GM12878 (cell line): Measurements from ENCODE around the gene BICC1. TPM values are rescaled to one million over a fixed set of nuclear protein-coding genes. Genes with fewer than 3 reads are reported as not detected.

Experiments used
- ATAC-seq: fragments of 200-7000 bp; cut with Tn5 transposase; 3 replicates; pipeline ENCODE4 v1.9.1; 2020; ENCODE audit warnings: mild to moderate bottlenecking, moderate library complexity
- BruUV-seq: library from RNA; stranded (reverse); fragments of 400-500 nt; replicated peaks from 2 replicates; lab custom pipeline; 2021; lab: Mats Ljungman, UMichigan
- CTCF ChIA-PET: fragments of 300-600 bp; sonication (Branson Sonifier 250); formaldehyde crosslinking; extraction: SDS; loops from one replicate; lab custom pipeline; 2021; ENCODE audit warnings: inconsistent platforms; lab: Yijun Ruan, JAX
- POLR2A ChIA-PET: fragments of 350-600 bp; formaldehyde crosslinking; extraction: SDS; loops from one replicate; lab custom pipeline; 2021; ENCODE audit warnings: inconsistent platforms; lab: Charles Lee
- RAD21 ChIA-PET: fragments of 300-600 bp; sonication (Branson Sonifier 250); formaldehyde crosslinking; loops from one replicate; lab custom pipeline; 2023; ENCODE audit warnings: antibody characterized with exemption; ENCODE audit not compliant: unreplicated experiment; lab: Charles Lee
- SMC1A ChIA-PET: fragments of 300-600 bp; sonication (Branson Sonifier 250); formaldehyde crosslinking; loops from one replicate; lab custom pipeline; 2023; ENCODE audit not compliant: unreplicated experiment, uncharacterized antibody; lab: Charles Lee
- DNase-seq: peaks from one replicate; pipeline ENCODE4 v3.0.0-alpha.2; 2011; ENCODE audit warnings: low read depth, low spot score
- FAIRE-seq: peaks from 3 replicates; lab custom pipeline; 2011; peaks lifted over from hg19 to GRCh38; lab: Jason Lieb, UNC
- H2AFZ ChIP-seq: 2 replicates; pipeline ENCODE4 v1.6.0; 2011; ENCODE audit warnings: low read depth, low read length, control low read depth; ENCODE audit not compliant: control insufficient read depth
- H3K27ac ChIP-seq: 2 replicates; pipeline ENCODE4 v1.5.1; 2011; ENCODE audit warnings: control low read depth; ENCODE audit not compliant: control insufficient read depth, insufficient read depth
- H3K27me3 ChIP-seq, 2 experiments: replicated peaks in 1 of 2; 2 replicates each; pipeline versions ENCODE4 v1.6.0 to v1.6.1; 2011; ENCODE audit warnings: low read length in 1 of 2; ENCODE audit not compliant: control insufficient read depth in 2 of 2, insufficient read depth in 2 of 2
- H3K36me3 ChIP-seq, 2 experiments: 2 replicates each; pipeline ENCODE4 v1.5.1; 2011; ENCODE audit warnings: low read length in 1 of 2; ENCODE audit not compliant: control insufficient read depth in 2 of 2, insufficient read depth in 2 of 2
- H3K4me1 ChIP-seq: 2 replicates; pipeline ENCODE4 v1.6.1; 2011; ENCODE audit warnings: mild to moderate bottlenecking, low read length, moderate library complexity, mixed read lengths; ENCODE audit not compliant: control insufficient read depth, insufficient read depth
- H3K4me2 ChIP-seq: 2 replicates; pipeline ENCODE4 v1.6.0; 2011; ENCODE audit warnings: control low read depth; ENCODE audit not compliant: control insufficient read depth, insufficient read depth
- H3K4me3 ChIP-seq: fragments of 200-600 bp; sonication (generic); 2 replicates; pipeline ENCODE4 v1.5.1; 2016
- H3K79me2 ChIP-seq: 2 replicates; pipeline ENCODE4 v1.6.0; 2011; ENCODE audit warnings: low read length; ENCODE audit not compliant: control insufficient read depth, insufficient read depth
- H3K9ac ChIP-seq: 2 replicates; pipeline ENCODE4 v1.8.0; 2011; ENCODE audit warnings: low read length, control low read depth, mixed read lengths; ENCODE audit not compliant: control insufficient read depth, insufficient read depth
- H3K9me3 ChIP-seq: replicated peaks from 3 replicates; pipeline ENCODE4 v1.5.1; 2011; ENCODE audit warnings: mild to moderate bottlenecking, low read length; ENCODE audit not compliant: control insufficient read depth, insufficient read depth
- H4K20me1 ChIP-seq: 2 replicates; pipeline ENCODE4 v1.6.0; 2011; ENCODE audit not compliant: control insufficient read depth, insufficient read depth
- CEBPB ChIP-seq, 2 experiments: fragments of 150-350 bp in 1 of 2; IDR thresholded peaks; 2 replicates each; pipeline ENCODE4 v1.6.1; 2012 to 2014; ENCODE audit warnings: low read depth in 2 of 2, low read length in 2 of 2, borderline replicate concordance in 1 of 2, inconsistent platforms in 1 of 2
- DPF2 ChIP-seq: fragments of 450-650 bp; IDR thresholded peaks from 2 replicates; pipeline ENCODE4 v1.6.1; 2017; ENCODE audit warnings: mild to moderate bottlenecking
- HSF1 ChIP-seq: fragments of 150-350 bp; IDR thresholded peaks from 2 replicates; pipeline ENCODE4 v1.6.1; 2014; ENCODE audit warnings: mild to moderate bottlenecking, low read depth, low read length
- JUNB ChIP-seq: IDR thresholded peaks from 2 replicates; pipeline ENCODE4 v1.6.1; 2016; ENCODE audit warnings: antibody characterized with exemption, mild to moderate bottlenecking
- MEF2B ChIP-seq: fragments of 450-650 bp; IDR thresholded peaks from 2 replicates; pipeline ENCODE4 v1.6.1; 2018; ENCODE audit warnings: mild to moderate bottlenecking, moderate library complexity; ENCODE audit not compliant: partially characterized antibody, poor library complexity, severe bottlenecking
- MYC ChIP-seq: IDR thresholded peaks from 2 replicates; pipeline ENCODE4 v1.6.1; 2011; ENCODE audit warnings: mild to moderate bottlenecking, low read length, moderate library complexity, inconsistent platforms; ENCODE audit not compliant: insufficient read depth, insufficient replicate concordance, insufficient read length, severe bottlenecking
- PKNOX1 ChIP-seq: fragments of 450-650 bp; IDR thresholded peaks from 2 replicates; pipeline ENCODE4 v1.6.1; 2016; ENCODE audit warnings: mild to moderate bottlenecking
- RB1 ChIP-seq: fragments of 450-650 bp; formaldehyde crosslinking; IDR thresholded peaks from 2 replicates; pipeline ENCODE4 v1.6.1; 2017; ENCODE audit warnings: mild to moderate bottlenecking, borderline replicate concordance
- RELB ChIP-seq: fragments of 450-650 bp; IDR thresholded peaks from 2 replicates; pipeline ENCODE4 v1.6.1; 2017; ENCODE audit warnings: low read depth, mild to moderate bottlenecking, moderate library complexity
- RUNX3 ChIP-seq: IDR thresholded peaks from 2 replicates; pipeline ENCODE4 v1.6.1; 2012; ENCODE audit warnings: low read length, inconsistent platforms
- YBX1 ChIP-seq: fragments of 450-650 bp; IDR thresholded peaks from 2 replicates; pipeline ENCODE4 v1.6.1; 2016; ENCODE audit warnings: antibody characterized with exemption
- WGBS: methylation state at CpG from one replicate; pipeline ENCODE4 v1.1.6; 2016; ENCODE audit warnings: low lambda C conversion rate; ENCODE audit not compliant: insufficient replicate concordance, insufficient coverage; ENCODE audit errors: missing lambda C conversion rate; 5-methylcytosine and 5-hydroxymethylcytosine counted together
- in situ Hi-C: fragments of 300-500 bp; cut with MboI; formaldehyde crosslinking; loops from 9 replicates; pipeline ENCODE4 v1.14.3; 2018; ENCODE audit warnings: mixed read lengths
- intact Hi-C: fragments of 100-400 bp; cut with micrococcal nuclease; formaldehyde crosslinking; loops from one replicate; pipeline ENCODE4 v1.14.2; 2022; ENCODE audit not compliant: unreplicated experiment
- polyA plus RNA-seq, 11 experiments: library from polyadenylated mRNA; depleted of rRNA in 4 of 11; unstranded in 6 of 11; stranded (reverse) in 5 of 11; fragments of >200 nt; fragmentation: Nextera tagmentation in 4 of 11; fragmentation: Illumina TruSeq in 1 of 11; extraction: Ambion mirVana in 4 of 11; extraction: Trizol in 1 of 11; gene quantifications; 1 replicate in 1 of 11; 2 replicates in 10 of 11; pipeline versions ENCODE4 v1.2.1 to v1.2.3, GENCODE V29; 2011 to 2016; ENCODE audit warnings: inconsistent platforms in 2 of 11, missing spikeins in 2 of 11, low read depth in 1 of 11
- total RNA-seq, 4 experiments: library from RNA; depleted of rRNA in 3 of 4; stranded (reverse); fragments of >200 nt in 3 of 4; fragmentation: Illumina TruSeq in 1 of 4; extraction: Trizol in 1 of 4; gene quantifications; 2 replicates each; pipeline versions ENCODE4 v1.2.1 to v1.2.3, GENCODE V29; 2013 to 2021

BICC1 gene
- total and polyA plus RNA-seq, 10 of the 15 experiments (the other 5 are each of a cell fraction or from before 2014, with no cell fraction given) = 0.01 to 0.10 (median 0.04) TPM; not detected in 5

GRCh38 chr10:58517491-58518355 lies 5.1 kb downstream of the BICC1 start:
- Histone ChIP-seq H3K9ac (no peak overlapping the region), H3K79me2 (no peaks in the 10 kb centered on the region), H2AFZ (no peak overlapping the region), H4K20me1 (no peaks in the 10 kb centered on the region), H3K36me3 (no peaks in the 10 kb centered on the region), H3K4me3 (no peak overlapping the region), H3K27me3 (peaks cover 2 to 6% of the 10 kb centered on the region in 2 experiments; a peak in 3 of 4 replicates), H3K9me3 (no peaks in the 10 kb centered on the region), H3K4me1 (no peaks in the 10 kb centered on the region), H3K4me2 (no peak overlapping the region), H3K27ac (no peak overlapping the region)
- SMC1A ChIA-PET = interaction anchor here (0.8 to 1.4 kb wide), 4 partner anchors 11 to 19 kb away, joined by 3 to 6 read pairs (median 4); no protein-coding TSS in a partner anchor
- TF ChIP-seq HSF1 = no peak
- peak; percentile 73 for TF ChIP-seq JUNB
- ATAC-seq (no peak), DNase-seq (no peak), FAIRE-seq (no peak)
- 2% methylated on average over 4 of the region's 4 CpGs for WGBS
- BruUV-seq = no TSS peak
- RAD21 ChIA-PET = no interaction called here
- in situ Hi-C loops = no loop called here
- POLR2A ChIA-PET = no interaction called here
- intact Hi-C loops = no loop called here
- CTCF ChIA-PET = interaction anchor here (1.2 to 1.9 kb wide), 2 partner anchors 13 to 15 kb away, joined by 4 to 7 read pairs; no protein-coding TSS in a partner anchor

- DNase-seq = no peak
- intact Hi-C loops = no loop called here
- Histone ChIP-seq H3K9ac (no peak overlapping the region), H3K27me3 (peaks cover 0 to 6% of the 10 kb centered on the region in 2 experiments; a peak in 2 of 4 replicates), H3K4me2 (no peak overlapping the region), H3K27ac (no peak overlapping the region), H3K9me3 (no peaks in the 10 kb centered on the region), H3K4me3 (no peak overlapping the region), H3K36me3 (no peaks in the 10 kb centered on the region), H4K20me1 (no peaks in the 10 kb centered on the region), H3K79me2 (no peaks in the 10 kb centered on the region), H2AFZ (no peak overlapping the region), H3K4me1 (no peaks in the 10 kb centered on the region)
- ChIA-PET SMC1A (interaction anchor here (2.5 kb wide), 1 partner anchor 12 kb away, joined by 11 read pairs; no protein-coding TSS in a partner anchor), CTCF (interaction anchor here (0.7 to 1.9 kb wide), 4 partner anchors 12 to 229 kb away, joined by 3 to 7 read pairs (median 4); no protein-coding TSS in a partner anchor), POLR2A (no interaction called here), RAD21 (interaction anchor here (0.6 kb wide), 1 partner anchor 44 kb away, joined by 3 read pairs; no protein-coding TSS in a partner anchor)
- 54% methylated on average over 6 of the region's 6 CpGs for WGBS
- no peak for FAIRE-seq
- BruUV-seq = no TSS peak
- ATAC-seq = no peak
- in situ Hi-C loops = no loop called here
- no peak for TF ChIP-seq YBX1
- no peak for TF ChIP-seq MYC
- no peak for TF ChIP-seq CEBPB (IDR thresholded peaks at IDR 0.05; ENCODE audit: borderline replicate concordance in 1 of 2, low read depth in 2 of 2, low read length in 2 of 2)
- TF ChIP-seq RELB = no peak
- no peak for TF ChIP-seq DPF2
- no peak for TF ChIP-seq RB1
- TF ChIP-seq RUNX3 = no peak
- TF ChIP-seq PKNOX1 = no peak
- no peak for TF ChIP-seq MEF2B
These were observed 6.1 kb downstream of the BICC1 start for GRCh38 chr10:58518775-58519174.
